ENCODE data around the gene SLC22A13.

Gene SLC22A13

DNA sequence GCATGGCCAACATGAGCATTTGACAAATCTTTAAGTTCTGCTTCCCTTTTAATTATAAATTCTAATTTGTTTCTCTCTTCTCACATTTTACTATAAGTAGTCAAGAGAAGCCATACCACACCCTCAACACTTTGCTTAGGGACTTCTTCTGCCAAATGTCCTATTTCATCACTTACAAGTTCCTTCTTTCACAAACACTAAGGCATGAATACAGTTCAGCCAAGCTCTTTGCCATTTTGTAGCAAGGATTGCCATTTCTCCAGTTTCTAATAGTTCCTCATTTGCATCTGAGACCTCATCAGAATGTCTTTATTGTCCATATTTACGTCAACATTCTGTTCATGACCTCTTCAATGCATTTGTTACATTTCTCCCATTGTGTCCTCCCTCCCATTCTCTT is 45.9 kb downstream of the SLC22A13 start:
- no CpG with 5 or more reads among the region's 1 CpG for WGBS (ENCODE audit: extremely low coverage, insufficient coverage, insufficient read length)
- no peak overlapping the region for H3K14ac ChIP-seq (ENCODE audit: low read length)

DNA sequence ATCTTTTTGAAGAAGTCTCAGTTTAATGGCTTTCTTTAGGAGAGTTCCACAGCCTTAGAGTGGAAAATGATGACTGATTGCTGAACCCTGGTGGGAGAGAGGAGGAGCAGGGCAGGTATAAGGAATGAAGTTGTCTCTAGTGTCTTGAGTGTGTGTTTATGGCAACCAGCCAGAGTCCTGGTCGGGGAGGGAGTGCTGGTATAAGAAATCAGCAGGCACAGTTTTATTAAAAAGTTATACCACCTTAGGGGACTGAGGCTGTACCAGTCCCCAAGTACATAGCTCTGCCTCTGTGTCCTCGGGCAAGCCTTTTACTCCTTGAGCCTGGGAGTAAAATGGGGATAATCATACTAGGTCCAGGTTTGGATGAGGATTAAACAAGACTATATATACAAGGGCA is 46.3 kb downstream of the SLC22A13 start:
- H3K23ac ChIP-seq (ENCODE audit: low read length): no peak overlapping the region
- H2AK5ac ChIP-seq (ENCODE audit: low read length): no peak overlapping the region
- no peak overlapping the region for H3K18ac ChIP-seq (ENCODE audit: low read length)
- H3K4ac ChIP-seq (ENCODE audit: low read depth, low read length): no peak overlapping the region
- no peaks in the 10 kb centered on the region for H3K27me3 ChIP-seq (ENCODE audit: insufficient read depth, low read length)
- no peak overlapping the region for H3K9ac ChIP-seq (ENCODE audit: low read length)
- no peaks in the 10 kb centered on the region for H3K79me2 ChIP-seq (ENCODE audit: control insufficient read depth, insufficient read depth, low read length, poor library complexity)
- no peak overlapping the region for H2BK12ac ChIP-seq (ENCODE audit: low read length)
- no peaks in the 10 kb centered on the region for H3K79me1 ChIP-seq (ENCODE audit: low read length)
- no peak overlapping the region for H4K8ac ChIP-seq (ENCODE audit: low read depth, low read length)
- peaks cover 0 to 6% of the 10 kb centered on the region in 2 experiments for H3K4me1 ChIP-seq (ENCODE audit: control insufficient read depth in 1 of 2, insufficient read depth in 2 of 2, low read length in 2 of 2)
- no peak overlapping the region for H3K4me3 ChIP-seq (ENCODE audit: low read depth, low read length)
- H3K9me3 ChIP-seq (ENCODE audit: insufficient read depth, low read depth, low read length): peaks cover 2% of the 10 kb centered on the region
- no peak for DNase-seq
- H2BK120ac ChIP-seq (ENCODE audit: insufficient read depth, low read length, poor library complexity): no peak overlapping the region
- no CpG with 5 or more reads among the region's 2 CpGs for WGBS (ENCODE audit: extremely low coverage, insufficient coverage, insufficient read length)
- H3K36me3 ChIP-seq (ENCODE audit: control insufficient read depth in 1 of 2, insufficient read depth in 2 of 2, low read length in 2 of 2): no peaks in the 10 kb centered on the region
- H4K91ac ChIP-seq (ENCODE audit: low read depth, low read length): no peak overlapping the region
- no peak overlapping the region for H4K12ac ChIP-seq (ENCODE audit: low read depth, low read length)
- no peak overlapping the region for H2BK5ac ChIP-seq (ENCODE audit: low read depth, low read length, poor library complexity)
- no peak overlapping the region for H2AFZ ChIP-seq (ENCODE audit: insufficient read depth, low read length, poor library complexity)
- H3K27ac ChIP-seq (ENCODE audit: low read depth, low read length): no peak overlapping the region
- no peak overlapping the region for H3K4me2 ChIP-seq (ENCODE audit: low read length)
- no peak overlapping the region for H3K14ac ChIP-seq (ENCODE audit: low read length)

More for the DNA sequence above, 45.9 kb downstream of the SLC22A13 start:
- H3K4me2 ChIP-seq (ENCODE audit: low read length): no peak overlapping the region
- no peak overlapping the region for H3K4ac ChIP-seq (ENCODE audit: low read depth, low read length)
- DNase-seq: no peak
- H3K4me3 ChIP-seq (ENCODE audit: low read depth, low read length): no peak overlapping the region
- H3K4me1 ChIP-seq (ENCODE audit: control insufficient read depth in 1 of 2, insufficient read depth in 2 of 2, low read length in 2 of 2): peaks cover 0 to 6% of the 10 kb centered on the region in 2 experiments
- no peak overlapping the region for H3K9ac ChIP-seq (ENCODE audit: low read length)
- peaks cover 2% of the 10 kb centered on the region for H3K9me3 ChIP-seq (ENCODE audit: insufficient read depth, low read depth, low read length)
- H2AK5ac ChIP-seq (ENCODE audit: low read length): no peak overlapping the region
- no peaks in the 10 kb centered on the region for H3K36me3 ChIP-seq (ENCODE audit: control insufficient read depth in 1 of 2, insufficient read depth in 2 of 2, low read length in 2 of 2)
- no peak overlapping the region for H2BK5ac ChIP-seq (ENCODE audit: low read depth, low read length, poor library complexity)
- H2BK120ac ChIP-seq (ENCODE audit: insufficient read depth, low read length, poor library complexity): no peak overlapping the region
- H3K27ac ChIP-seq (ENCODE audit: low read depth, low read length): no peak overlapping the region
- H3K18ac ChIP-seq (ENCODE audit: low read length): no peak overlapping the region
- H3K23ac ChIP-seq (ENCODE audit: low read length): no peak overlapping the region
- no peak overlapping the region for H2AFZ ChIP-seq (ENCODE audit: insufficient read depth, low read length, poor library complexity)
- no peak overlapping the region for H2BK12ac ChIP-seq (ENCODE audit: low read length)
- no peaks in the 10 kb centered on the region for H3K79me2 ChIP-seq (ENCODE audit: control insufficient read depth, insufficient read depth, low read length, poor library complexity)
- no peaks in the 10 kb centered on the region for H3K79me1 ChIP-seq (ENCODE audit: low read length)
- H4K8ac ChIP-seq (ENCODE audit: low read depth, low read length): no peak overlapping the region
- H3K27me3 ChIP-seq (ENCODE audit: insufficient read depth, low read length): no peaks in the 10 kb centered on the region
- no peak overlapping the region for H4K91ac ChIP-seq (ENCODE audit: low read depth, low read length)
- H4K12ac ChIP-seq (ENCODE audit: low read depth, low read length): no peak overlapping the region

DNA sequence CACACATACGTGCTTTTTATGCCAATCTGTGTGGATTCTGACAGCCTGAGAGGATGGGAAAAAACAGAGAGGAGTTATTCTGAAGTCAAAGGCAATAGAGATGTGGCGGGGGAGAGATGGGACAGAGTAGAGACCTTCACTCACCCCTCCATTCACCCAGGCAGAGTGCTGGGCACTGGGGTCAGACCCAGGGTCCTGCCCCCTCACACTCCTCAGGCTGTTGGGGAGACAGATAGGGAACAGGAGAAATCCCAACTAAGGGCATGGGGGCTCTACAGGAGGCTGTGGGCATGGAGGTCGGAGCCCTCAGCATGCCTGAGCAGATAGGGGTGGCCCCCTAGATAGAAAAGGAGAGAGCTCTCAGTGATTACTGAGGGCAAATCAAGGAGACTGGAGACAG is 46.7 kb downstream of the SLC22A13 start:
- Histone ChIP-seq H3K23ac (ENCODE audit: low read length) (no peak overlapping the region), H3K4me2 (ENCODE audit: low read length) (no peak overlapping the region), H2BK12ac (ENCODE audit: low read length) (no peak overlapping the region), H3K14ac (ENCODE audit: low read length) (no peak overlapping the region), H2BK120ac (ENCODE audit: insufficient read depth, low read length, poor library complexity) (no peak overlapping the region), H2AFZ (ENCODE audit: insufficient read depth, low read length, poor library complexity) (no peak overlapping the region), H4K8ac (ENCODE audit: low read depth, low read length) (no peak overlapping the region), H3K27me3 (ENCODE audit: insufficient read depth, low read length) (no peaks in the 10 kb centered on the region), H3K4me1 (ENCODE audit: control insufficient read depth in 1 of 2, insufficient read depth in 2 of 2, low read length in 2 of 2) (peaks cover 0 to 6% of the 10 kb centered on the region in 2 experiments), H2AK5ac (ENCODE audit: low read length) (no peak overlapping the region), H3K79me2 (ENCODE audit: control insufficient read depth, insufficient read depth, low read length, poor library complexity) (no peaks in the 10 kb centered on the region), H4K12ac (ENCODE audit: low read depth, low read length) (no peak overlapping the region), H3K27ac (ENCODE audit: low read depth, low read length) (no peak overlapping the region), H3K79me1 (ENCODE audit: low read length) (no peaks in the 10 kb centered on the region), H3K18ac (ENCODE audit: low read length) (no peak overlapping the region), H3K9ac (ENCODE audit: low read length) (no peak overlapping the region), H3K36me3 (ENCODE audit: control insufficient read depth in 1 of 2, insufficient read depth in 2 of 2, low read length in 2 of 2) (no peaks in the 10 kb centered on the region), H4K91ac (ENCODE audit: low read depth, low read length) (no peak overlapping the region), H2BK5ac (ENCODE audit: low read depth, low read length, poor library complexity) (no peak overlapping the region), H3K4ac (ENCODE audit: low read depth, low read length) (no peak overlapping the region), H3K9me3 (ENCODE audit: insufficient read depth, low read depth, low read length) (peaks cover 4% of the 10 kb centered on the region), H3K4me3 (ENCODE audit: low read depth, low read length) (no peak overlapping the region)
- DNase-seq: no peak
- no CpG with 5 or more reads among the region's 3 CpGs for WGBS (ENCODE audit: extremely low coverage, insufficient coverage, insufficient read length)

DNA sequence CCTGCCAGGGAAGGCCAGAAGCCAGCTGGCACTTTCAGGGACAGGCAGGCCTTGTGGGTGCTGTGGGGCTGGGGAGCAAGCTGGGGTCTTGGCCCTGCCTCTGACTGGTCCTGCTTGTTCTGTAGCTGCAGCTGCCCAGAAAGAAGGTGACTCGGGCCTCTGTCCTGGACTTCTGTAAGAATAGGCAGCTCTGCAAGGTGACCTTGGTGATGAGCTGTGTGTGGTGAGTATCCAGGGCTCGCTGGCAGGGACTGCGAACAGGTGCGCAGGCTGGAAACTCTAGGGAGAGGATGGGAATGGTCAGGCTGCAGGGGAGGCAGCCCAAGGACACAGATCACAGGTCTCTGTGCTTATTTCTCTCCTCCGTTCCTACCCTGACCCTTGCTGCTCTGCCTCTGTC is 47.7 kb downstream of the SLC22A13 start:
- DNase-seq: no peak
- H3K14ac ChIP-seq (ENCODE audit: low read length): no peak overlapping the region
- H3K4me1 ChIP-seq (ENCODE audit: control insufficient read depth in 1 of 2, insufficient read depth in 2 of 2, low read length in 2 of 2): peaks cover 0 to 6% of the 10 kb centered on the region in 2 experiments
- no peak overlapping the region for H3K9ac ChIP-seq (ENCODE audit: low read length)
- no peak overlapping the region for H3K27ac ChIP-seq (ENCODE audit: low read depth, low read length)
- no peak overlapping the region for H2AFZ ChIP-seq (ENCODE audit: insufficient read depth, low read length, poor library complexity)
- H4K91ac ChIP-seq (ENCODE audit: low read depth, low read length): no peak overlapping the region
- H3K23ac ChIP-seq (ENCODE audit: low read length): no peak overlapping the region
- no peaks in the 10 kb centered on the region for H3K36me3 ChIP-seq (ENCODE audit: control insufficient read depth in 1 of 2, insufficient read depth in 2 of 2, low read length in 2 of 2)
- H3K18ac ChIP-seq (ENCODE audit: low read length): no peak overlapping the region
- H3K79me2 ChIP-seq (ENCODE audit: control insufficient read depth, insufficient read depth, low read length, poor library complexity): no peaks in the 10 kb centered on the region
- no CpG with 5 or more reads among the region's 5 CpGs for WGBS (ENCODE audit: extremely low coverage, insufficient coverage, insufficient read length)
- H3K4ac ChIP-seq (ENCODE audit: low read depth, low read length): no peak overlapping the region
- no peak overlapping the region for H4K8ac ChIP-seq (ENCODE audit: low read depth, low read length)
- no peak overlapping the region for H3K4me3 ChIP-seq (ENCODE audit: low read depth, low read length)
- no peak overlapping the region for H2BK12ac ChIP-seq (ENCODE audit: low read length)
- no peak overlapping the region for H2AK5ac ChIP-seq (ENCODE audit: low read length)
- H3K9me3 ChIP-seq (ENCODE audit: insufficient read depth, low read depth, low read length): peaks cover 4% of the 10 kb centered on the region
- no peak overlapping the region for H3K4me2 ChIP-seq (ENCODE audit: low read length)
- no peaks in the 10 kb centered on the region for H3K79me1 ChIP-seq (ENCODE audit: low read length)
- no peak overlapping the region for H2BK120ac ChIP-seq (ENCODE audit: insufficient read depth, low read length, poor library complexity)
- H3K27me3 ChIP-seq (ENCODE audit: insufficient read depth, low read length): no peaks in the 10 kb centered on the region
- H4K12ac ChIP-seq (ENCODE audit: low read depth, low read length): no peak overlapping the region
- no peak overlapping the region for H2BK5ac ChIP-seq (ENCODE audit: low read depth, low read length, poor library complexity)
